SK-N-MC (cell line): ENCODE results near the gene GGCX.

Experiments used
- EZH2 ChIP-seq: fragments of 200-600 bp; sonication (generic); IDR thresholded peaks from one replicate; pipeline ENCODE4 v1.6.1; 2017; ENCODE audit warnings: antibody characterized with exemption
- POLR2AphosphoS5 ChIP-seq: IDR thresholded peaks from 2 replicates; pipeline ENCODE4 v1.6.1; 2012; ENCODE audit warnings: mild to moderate bottlenecking, low read depth, low read length, borderline replicate concordance

GRCh38 chr2:85540133-85540648 is 21.1 kb downstream of the GGCX start:
- TF ChIP-seq POLR2AphosphoS5, result peak; percentile 25; the same call in 1 of the 2 replicates
- no peak for TF ChIP-seq EZH2
